ENCODE data around the gene TRIM14.
"Not testable (repeated sequence)": the region's sequence is repeated elsewhere in the genome, so short reads cannot be mapped to it uniquely, and the experiment has no call there.

Gene TRIM14

GRCh38 chr9:98084396-98084795 is 34.6 kb downstream of the TRIM14 start:
- DNase-seq (ENCODE audit: low read depth): no peak
- TF ChIP-seq CTCF (conservative IDR thresholded peaks at IDR 0.05; ENCODE audit: low read depth, low read length): no peak
- H3K4me3 ChIP-seq (ENCODE audit: low read length): no peak overlapping the region

- no peak overlapping the region for H3K4me3 ChIP-seq (ENCODE audit: low read length)
- TF ChIP-seq CTCF (conservative IDR thresholded peaks at IDR 0.05; ENCODE audit: low read depth, low read length): no peak
- DNase-seq (ENCODE audit: low read depth): no peak
Measured at GRCh38 chr9:98083566-98084183, 35.3 kb downstream of the TRIM14 start.

GRCh38 chr9:98083061-98083501 is 35.9 kb downstream of the TRIM14 start:
- DNase-seq (ENCODE audit: low read depth): no peak
- TF ChIP-seq CTCF (conservative IDR thresholded peaks at IDR 0.05; ENCODE audit: low read depth, low read length): no peak
- no peak overlapping the region for H3K4me3 ChIP-seq (ENCODE audit: low read length)

DNA sequence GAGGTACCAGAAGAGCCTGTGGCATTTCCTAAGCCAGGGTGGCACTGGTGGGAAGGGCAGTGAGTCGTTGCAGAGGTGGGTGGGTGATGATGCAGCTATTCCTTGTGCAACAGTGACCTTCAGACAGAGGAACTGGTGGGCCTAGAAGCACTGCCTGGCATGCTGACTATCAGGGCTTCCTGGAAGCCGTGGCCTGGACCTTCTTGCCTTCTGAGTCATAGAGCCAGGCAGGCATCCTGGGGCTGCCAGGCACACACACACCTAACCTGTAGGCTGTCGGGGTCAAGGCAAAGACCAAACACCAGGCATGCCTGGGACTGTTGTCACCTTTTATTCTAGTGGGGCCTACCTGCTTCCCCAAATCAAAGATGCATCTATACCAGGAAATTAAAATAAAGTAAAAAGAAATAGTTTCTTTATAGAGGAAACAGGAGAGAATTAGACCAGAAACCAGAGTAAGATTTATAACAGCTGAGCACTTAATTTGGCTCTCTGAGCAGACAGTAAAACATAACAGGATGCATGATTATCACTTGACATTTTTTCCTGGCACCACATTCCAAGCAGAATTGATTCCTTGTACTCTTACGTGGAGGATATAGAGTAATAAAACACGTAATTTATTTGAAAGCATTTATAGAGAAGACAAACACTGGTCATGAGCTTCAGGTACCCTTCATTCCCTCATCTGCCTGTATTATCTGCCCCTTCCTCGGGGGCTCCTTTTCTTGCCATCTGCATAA is 37.4 kb downstream of the TRIM14 start:
- no peak overlapping the region for H3K4me3 ChIP-seq (ENCODE audit: low read length)
- DNase-seq (ENCODE audit: low read depth): no peak
- no peak for TF ChIP-seq CTCF (conservative IDR thresholded peaks at IDR 0.05; ENCODE audit: low read depth, low read length)

GRCh38 chr9:98080780-98081179 is 38.2 kb downstream of the TRIM14 start:
- TF ChIP-seq CTCF (conservative IDR thresholded peaks at IDR 0.05; ENCODE audit: low read depth, low read length): no peak
- DNase-seq (ENCODE audit: low read depth): no peak
- H3K4me3 ChIP-seq (ENCODE audit: low read length): no peak overlapping the region

DNA sequence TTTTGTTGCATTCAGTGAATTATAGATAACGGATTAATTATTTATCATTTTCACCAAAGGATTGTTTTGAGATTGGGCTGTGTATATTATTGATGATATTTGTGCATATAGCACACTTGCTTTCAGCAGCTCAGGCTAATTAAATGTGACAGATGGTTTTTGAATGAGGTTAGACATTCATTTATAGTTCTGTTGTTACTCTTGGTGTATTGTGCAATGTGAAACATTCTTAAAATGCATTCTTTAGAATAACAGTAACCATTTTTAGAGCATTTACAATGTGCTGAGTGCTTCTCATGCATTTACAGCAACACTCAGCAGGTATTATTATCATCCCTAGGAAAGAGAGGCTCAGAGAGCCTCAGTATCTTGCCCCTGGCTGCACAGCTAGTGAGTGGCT is 38.7 kb downstream of the TRIM14 start:
- no peak for DNase-seq (ENCODE audit: low read depth)
- no peak overlapping the region for H3K4me3 ChIP-seq (ENCODE audit: low read length)
- no peak for TF ChIP-seq CTCF (conservative IDR thresholded peaks at IDR 0.05; ENCODE audit: low read depth, low read length)

GRCh38 chr9:98078895-98079294 is 40.1 kb downstream of the TRIM14 start:
- H3K4me3 ChIP-seq (ENCODE audit: low read length): no peak overlapping the region
- DNase-seq (ENCODE audit: low read depth): no peak
- no peak for TF ChIP-seq CTCF (conservative IDR thresholded peaks at IDR 0.05; ENCODE audit: low read depth, low read length)

GRCh38 chr9:98076514-98076890 is 42.5 kb downstream of the TRIM14 start:
- not testable (repeated sequence) for DNase-seq (ENCODE audit: low read depth)

More at GRCh38 chr9:98076514-98076890, 42.5 kb downstream of the TRIM14 start:
- not testable (repeated sequence) for H3K4me3 ChIP-seq (ENCODE audit: low read length)
